A549 treated with ZK216348 at 1 μM for 4 hours (cell line): ENCODE results near the gene DMRTA1. TPM values are rescaled to one million over a fixed set of nuclear protein-coding genes. Genes with fewer than 3 reads are reported as not detected.

Source experiments
- total RNA-seq: library from RNA; stranded (reverse); fragments of 200-300 nt; extraction: Qiagen RNA extraction; gene quantifications from 5 replicates; pipeline ENCODE4 v1.2.3, GENCODE V29; 2022; ENCODE audit warnings: low read depth

DMRTA1 gene
- 0.63 to 0.88 TPM (median 0.79 TPM) in 5 replicates for total RNA-seq

GRCh38 chr9:22446589-22446949, at the start of gene DMRTA1:
Gene DMRTA1 (plus strand): TSS chr9:22446824. CDS start chr9:22447066, 242 bp downstream.

